Raji (cell line): Measurements from ENCODE around the gene DENND4C.

ENCODE experiments used
- POLR2A ChIP-seq: IDR thresholded peaks from 2 replicates; pipeline ENCODE4 v1.6.1; 2011; ENCODE audit warnings: low read depth, low read length, control low read depth; ENCODE audit not compliant: insufficient read depth

DENND4C gene

GRCh38 chr9:19247420-19247819 is 16.9 kb downstream of the DENND4C start:
- TF ChIP-seq POLR2A, result no peak

- no peak for TF ChIP-seq POLR2A
These were observed 21.8 kb downstream of the DENND4C start for GRCh38 chr9:19252174-19252884.

GRCh38 chr9:19252885-19253219 is 22.4 kb downstream of the DENND4C start:
- no peak for TF ChIP-seq POLR2A

- no peak for TF ChIP-seq POLR2A
These were observed 24.6 kb downstream of the DENND4C start for GRCh38 chr9:19255112-19255511.

- TF ChIP-seq POLR2A, result no peak
These were observed 25.3 kb downstream of the DENND4C start for GRCh38 chr9:19255821-19256220.

GRCh38 chr9:19269582-19269981 is 39.1 kb downstream of the DENND4C start:
- TF ChIP-seq POLR2A, result no peak

GRCh38 chr9:19270421-19270949 is 40.0 kb downstream of the DENND4C start:
- TF ChIP-seq POLR2A, result no peak

GRCh38 chr9:19271081-19271480 is 40.6 kb downstream of the DENND4C start:
- TF ChIP-seq POLR2A, result no peak

- TF ChIP-seq POLR2A, result no peak
These were observed 51.3 kb downstream of the DENND4C start for GRCh38 chr9:19281801-19282200.

- TF ChIP-seq POLR2A, result no peak
These were observed 52.7 kb downstream of the DENND4C start for GRCh38 chr9:19283072-19283710.

- no peak for TF ChIP-seq POLR2A
These were observed 54.2 kb downstream of the DENND4C start for GRCh38 chr9:19284729-19285128.

GRCh38 chr9:19286634-19287188 is 56.2 kb downstream of the DENND4C start:
- TF ChIP-seq POLR2A, result no peak

- no peak for TF ChIP-seq POLR2A
These were observed 57.6 kb downstream of the DENND4C start for GRCh38 chr9:19288081-19288480.

- TF ChIP-seq POLR2A, result no peak
These were observed 59.6 kb downstream of the DENND4C start for GRCh38 chr9:19290103-19290502.

GRCh38 chr9:19294219-19294618 is 63.7 kb downstream of the DENND4C start:
- no peak for TF ChIP-seq POLR2A

- no peak for TF ChIP-seq POLR2A
These were observed 68.0 kb downstream of the DENND4C start for GRCh38 chr9:19298436-19299000.

- no peak for TF ChIP-seq POLR2A
These were observed 72.7 kb downstream of the DENND4C start for GRCh38 chr9:19303216-19303615.

- no peak for TF ChIP-seq POLR2A
These were observed 76.1 kb downstream of the DENND4C start for GRCh38 chr9:19306568-19306967.
